ENCODE results near the gene GHR. TPM values are rescaled to one million over a fixed set of nuclear protein-coding genes. Genes with fewer than 3 reads are reported as not detected.

The GHR gene
- polyA plus RNA-seq, 1 experiment, result 0.90 TPM

GRCh38 chr5:42668254-42668653 is 245.0 kb downstream of the GHR start:
- POLR2A ChIA-PET, result no interaction called here
- CTCF ChIA-PET, result interaction anchor here (0.9 kb wide), 1 partner anchor 30 kb away, joined by 3 read pairs; no protein-coding TSS in a partner anchor
- H3K36me3 ChIP-seq (ENCODE audit: control insufficient read depth, insufficient read depth, low read length), result no peaks in the 10 kb centered on the region
- TF ChIP-seq CTCF (IDR thresholded peaks at IDR 0.05; ENCODE audit: insufficient read depth, low read depth, low read length), result no peak
- H3K4me3 ChIP-seq (ENCODE audit: low read depth, low read length), result no peak overlapping the region
- DNase-seq (ENCODE audit: low read depth), result no peak
- no peaks in the 10 kb centered on the region for H3K27me3 ChIP-seq (ENCODE audit: control insufficient read depth, insufficient read depth, low read length)

- no peak for TF ChIP-seq CTCF (IDR thresholded peaks at IDR 0.05; ENCODE audit: insufficient read depth, low read depth, low read length)
These were observed 249.7 kb downstream of the GHR start for GRCh38 chr5:42672925-42673324.

GRCh38 chr5:42675602-42676001 is 252.4 kb downstream of the GHR start:
- no peak for TF ChIP-seq CTCF (IDR thresholded peaks at IDR 0.05; ENCODE audit: insufficient read depth, low read depth, low read length)
- Histone ChIP-seq H3K36me3 (ENCODE audit: control insufficient read depth, insufficient read depth, low read length) (no peaks in the 10 kb centered on the region), H3K27me3 (ENCODE audit: control insufficient read depth, insufficient read depth, low read length) (no peaks in the 10 kb centered on the region), H3K4me3 (ENCODE audit: low read depth, low read length) (no peak overlapping the region)
- ChIA-PET POLR2A (no interaction called here), CTCF (no interaction called here)
- DNase-seq (ENCODE audit: low read depth), result no peak

More at GRCh38 chr5:42672925-42673324, 249.7 kb downstream of the GHR start:
- no peaks in the 10 kb centered on the region for H3K36me3 ChIP-seq (ENCODE audit: control insufficient read depth, insufficient read depth, low read length)
- POLR2A ChIA-PET, result no interaction called here
- no peak for DNase-seq (ENCODE audit: low read depth)
- no peak overlapping the region for H3K4me3 ChIP-seq (ENCODE audit: low read depth, low read length)
- CTCF ChIA-PET, result no interaction called here
- H3K27me3 ChIP-seq (ENCODE audit: control insufficient read depth, insufficient read depth, low read length), result no peaks in the 10 kb centered on the region

- Histone ChIP-seq H3K36me3 (ENCODE audit: control insufficient read depth, insufficient read depth, low read length) (no peaks in the 10 kb centered on the region), H3K27me3 (ENCODE audit: control insufficient read depth, insufficient read depth, low read length) (no peaks in the 10 kb centered on the region), H3K4me3 (ENCODE audit: low read depth, low read length) (no peak overlapping the region)
- TF ChIP-seq CTCF (IDR thresholded peaks at IDR 0.05; ENCODE audit: insufficient read depth, low read depth, low read length), result no peak
- ChIA-PET POLR2A (no interaction called here), CTCF (no interaction called here)
- no peak for DNase-seq (ENCODE audit: low read depth)
These were observed 253.1 kb downstream of the GHR start for GRCh38 chr5:42676362-42676761.

GRCh38 chr5:42677156-42677842 is 254.1 kb downstream of the GHR start:
- H3K4me3 ChIP-seq (ENCODE audit: low read depth, low read length), result no peak overlapping the region
- DNase-seq (ENCODE audit: low read depth), result no peak
- no peaks in the 10 kb centered on the region for H3K27me3 ChIP-seq (ENCODE audit: control insufficient read depth, insufficient read depth, low read length)
- ChIA-PET CTCF (no interaction called here), POLR2A (no interaction called here)
- no peak for TF ChIP-seq CTCF (IDR thresholded peaks at IDR 0.05; ENCODE audit: insufficient read depth, low read depth, low read length)
- H3K36me3 ChIP-seq (ENCODE audit: control insufficient read depth, insufficient read depth, low read length), result no peaks in the 10 kb centered on the region

Measured in BJ (cell line).